ENCODE data around the gene OSBPL5. TPM values are rescaled to one million over a fixed set of nuclear protein-coding genes. Genes with fewer than 3 reads are reported as not detected.

The OSBPL5 gene
- total RNA-seq, 1 donor from 2014 or later, result 1.6 TPM

DNA sequence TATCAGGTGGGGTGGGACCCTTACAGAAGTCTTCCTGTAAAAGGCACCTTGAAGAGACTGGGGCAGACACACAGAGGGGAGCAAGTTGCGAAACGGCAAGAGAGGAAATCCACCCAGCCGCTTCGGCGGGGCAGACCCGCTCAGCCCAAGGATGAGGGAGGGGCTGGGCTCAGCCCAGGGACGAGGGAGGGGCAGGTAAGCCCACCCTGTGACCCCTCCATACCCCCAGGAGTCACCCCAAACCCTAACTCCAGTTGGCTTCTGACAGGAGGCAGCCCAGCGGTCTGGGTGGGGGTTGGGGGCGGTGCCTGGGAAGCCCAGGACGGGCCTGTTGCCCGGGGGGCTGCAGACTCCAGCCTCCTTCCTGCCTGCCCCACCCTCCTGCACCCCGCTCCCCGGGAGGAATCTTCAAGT lies 965 bp downstream of the OSBPL5 start:
- intact Hi-C loops (cut with micrococcal nuclease), result no loop called here

DNA sequence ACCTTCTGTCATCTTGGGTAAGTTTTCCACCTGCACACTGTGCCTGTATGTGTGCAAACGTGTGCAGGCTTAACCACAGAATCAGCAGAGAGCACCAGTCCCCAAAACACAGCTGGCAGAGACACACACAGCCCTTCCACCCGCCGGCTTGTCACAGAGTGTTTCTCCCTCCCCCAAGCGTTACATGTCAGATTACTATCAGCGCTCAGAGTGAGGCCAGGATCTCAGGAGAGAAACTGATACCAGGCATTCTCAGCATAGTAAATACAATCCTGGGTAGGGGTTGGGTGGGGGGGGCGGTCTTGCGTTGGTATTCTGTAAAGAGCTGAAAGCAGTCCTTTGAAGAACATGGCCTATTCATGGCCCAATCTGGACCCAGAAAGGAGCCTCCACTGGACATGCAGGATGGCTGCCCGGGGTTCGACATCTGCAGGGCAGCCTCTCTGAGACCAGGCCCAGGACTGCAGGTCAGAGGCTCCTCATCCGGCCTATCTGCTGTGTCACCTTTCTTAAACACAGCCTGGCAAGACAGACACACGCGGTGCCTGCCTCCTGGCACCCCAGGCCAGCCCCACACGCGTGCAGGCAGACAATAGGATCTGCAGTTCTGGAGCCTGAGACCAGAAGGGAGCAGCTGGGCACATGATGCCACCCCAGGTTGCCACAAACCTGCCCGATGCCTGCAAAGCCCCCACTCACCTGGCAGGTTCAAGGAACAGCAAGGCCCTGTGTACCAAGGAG lies 1.7 kb downstream of the OSBPL5 start:
- intact Hi-C loops (cut with micrococcal nuclease), result no loop called here

- intact Hi-C loops (cut with micrococcal nuclease), result no loop called here
Observed at GRCh38 chr11:3162410-3163240, 2.5 kb downstream of the OSBPL5 start.

GRCh38 chr11:3161720-3162409 lies 3.2 kb downstream of the OSBPL5 start:
- intact Hi-C loops (cut with micrococcal nuclease), result no loop called here

- intact Hi-C loops (cut with micrococcal nuclease), result no loop called here
Observed at GRCh38 chr11:3161309-3161708, 3.8 kb downstream of the OSBPL5 start.

GRCh38 chr11:3160252-3161031 lies 4.7 kb downstream of the OSBPL5 start:
- intact Hi-C loops (cut with micrococcal nuclease), result no loop called here

DNA sequence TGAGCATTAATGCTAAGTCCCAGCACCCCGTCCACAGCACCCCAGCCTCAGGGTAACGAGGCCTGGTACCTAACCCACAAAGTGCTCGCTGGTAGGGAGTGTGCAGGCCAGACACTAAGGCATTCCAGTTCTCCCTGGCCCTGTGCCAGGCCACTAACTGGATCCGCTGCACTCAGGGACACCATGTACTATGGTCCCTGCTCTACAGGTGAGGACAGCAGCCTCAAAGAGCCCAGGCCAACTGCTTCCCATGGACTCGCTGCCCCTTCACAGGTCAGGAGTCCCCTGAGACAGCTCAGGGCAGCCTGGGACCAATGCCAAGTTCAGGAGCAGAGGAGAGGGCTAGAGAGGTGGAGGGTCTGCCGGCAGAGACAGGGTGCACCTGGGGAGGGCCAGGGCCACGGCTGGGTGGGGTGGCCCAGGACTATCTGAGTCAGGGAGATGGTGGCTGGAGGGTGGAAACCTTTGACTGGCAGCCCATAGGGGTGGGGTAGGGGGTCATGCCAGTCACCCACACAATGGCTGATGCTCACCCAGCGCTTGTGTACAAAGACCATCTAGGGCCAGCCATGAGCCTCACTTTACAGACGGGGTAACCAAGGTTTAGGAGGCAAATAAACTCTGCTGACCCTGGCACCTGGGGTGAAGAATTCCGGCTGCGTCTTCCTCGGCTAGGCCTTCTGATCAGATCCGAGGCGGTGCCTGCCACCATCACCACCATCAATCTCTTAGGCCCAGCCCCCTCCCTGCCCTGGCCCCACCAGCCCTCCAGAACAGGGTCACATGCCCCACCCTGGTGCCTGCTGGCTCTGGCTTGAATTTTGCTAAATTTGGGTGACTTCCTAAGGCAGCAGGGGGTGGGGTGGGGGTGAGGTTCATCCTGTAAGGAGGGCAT lies 5.6 kb downstream of the OSBPL5 start:
- intact Hi-C loops (cut with micrococcal nuclease), result no loop called here

DNA sequence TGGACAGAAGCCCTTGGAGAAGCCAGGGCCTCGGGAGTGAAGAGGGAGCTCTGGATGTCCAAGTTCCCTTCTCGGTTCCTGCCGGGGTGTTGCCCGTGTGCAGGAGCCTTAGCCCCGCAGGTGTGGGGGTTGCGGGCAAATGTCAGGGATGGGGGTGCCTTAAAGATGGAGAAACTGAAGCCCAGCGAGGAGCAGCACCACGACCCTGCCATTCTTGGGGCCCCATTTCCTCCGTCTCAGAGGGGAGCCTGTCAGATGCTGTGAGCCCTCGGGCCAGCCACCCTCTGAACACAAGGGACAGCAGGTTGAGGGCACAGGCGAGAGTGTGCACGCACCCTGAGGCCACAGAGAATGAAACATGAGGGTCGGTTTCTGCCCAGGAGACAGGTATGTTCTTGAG lies 6.3 kb downstream of the OSBPL5 start:
- intact Hi-C loops (cut with micrococcal nuclease), result no loop called here

DNA sequence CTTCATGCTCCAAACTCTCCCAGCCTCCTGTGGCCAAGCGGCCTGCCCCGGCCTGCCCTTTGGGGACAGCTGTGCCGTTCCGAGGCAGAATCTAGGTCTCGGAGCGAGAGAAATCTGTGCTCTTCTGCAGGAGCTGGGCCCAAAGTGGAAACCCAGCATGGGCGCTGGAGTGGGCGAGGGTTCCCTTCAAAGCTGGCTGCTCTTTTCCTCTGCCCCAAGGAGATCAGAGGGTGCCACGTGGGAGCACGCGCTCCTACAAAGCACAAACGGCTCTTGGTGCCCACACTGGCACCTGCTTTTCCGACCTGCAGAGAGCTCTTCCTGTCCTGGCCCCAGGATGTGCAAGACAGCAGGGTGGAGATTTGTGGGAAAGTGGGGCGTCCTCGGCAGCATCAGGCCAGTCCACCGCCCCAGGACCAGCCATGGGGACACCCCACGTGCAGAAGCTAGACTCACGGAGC lies 6.9 kb downstream of the OSBPL5 start:
- intact Hi-C loops (cut with micrococcal nuclease), result no loop called here

- intact Hi-C loops (cut with micrococcal nuclease), result no loop called here
Observed at GRCh38 chr11:3157381-3158130, 7.6 kb downstream of the OSBPL5 start.

DNA sequence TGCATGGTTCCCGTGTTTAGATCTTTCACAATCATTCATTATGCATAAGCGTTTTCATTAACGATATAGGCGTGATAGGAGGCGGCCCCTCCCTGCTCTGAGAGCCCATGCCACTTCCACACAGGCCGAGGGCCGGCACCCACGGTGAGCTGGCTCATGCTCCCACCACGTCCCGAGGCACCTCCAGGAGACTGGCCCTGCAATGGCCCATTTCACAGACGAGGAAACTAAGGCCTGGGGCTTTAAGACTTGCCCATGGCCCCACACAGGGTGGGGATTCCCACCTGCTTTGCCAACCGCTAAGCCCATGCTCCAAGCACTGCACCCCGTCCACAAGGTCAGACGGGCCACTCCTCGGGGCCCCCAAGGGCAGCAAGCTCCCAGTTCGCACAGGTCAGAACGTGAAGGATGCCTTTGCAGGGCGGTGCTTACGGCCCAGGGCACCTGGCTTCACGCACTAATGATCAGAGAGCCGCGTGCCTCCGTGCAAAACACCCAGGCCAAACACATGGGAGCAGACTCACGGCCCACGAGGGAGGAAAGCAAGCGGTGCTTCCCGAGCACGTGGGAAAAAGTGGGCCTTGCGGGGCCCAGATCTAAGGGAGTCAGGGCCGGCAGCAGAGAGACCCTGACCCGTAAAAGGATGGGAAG lies 8.3 kb downstream of the OSBPL5 start:
- intact Hi-C loops (cut with micrococcal nuclease), result no loop called here

DNA sequence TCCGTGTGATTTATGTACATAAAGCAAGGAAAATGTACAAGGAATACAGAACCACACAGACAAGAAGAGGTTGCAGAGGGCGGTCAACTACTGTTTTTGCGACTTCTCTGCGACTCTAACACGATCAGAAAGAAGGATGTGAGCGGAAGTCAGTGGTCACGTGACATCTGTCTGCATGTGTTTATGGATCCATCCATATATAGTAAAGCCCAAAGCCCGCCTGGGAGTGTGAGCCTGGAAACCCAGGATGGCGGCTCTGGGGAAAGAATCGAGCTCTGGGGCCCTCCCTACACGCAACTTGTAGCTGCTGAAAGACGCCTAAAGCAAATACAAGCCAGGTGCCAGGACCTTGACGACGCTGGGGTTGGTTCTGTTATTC lies 8.8 kb downstream of the OSBPL5 start:
- intact Hi-C loops (cut with micrococcal nuclease), result no loop called here

- intact Hi-C loops (cut with micrococcal nuclease), result no loop called here
Observed at GRCh38 chr11:3155691-3156258, 9.3 kb downstream of the OSBPL5 start.

- intact Hi-C loops (cut with micrococcal nuclease), result no loop called here
Observed at GRCh38 chr11:3155216-3155615, 9.9 kb downstream of the OSBPL5 start.

DNA sequence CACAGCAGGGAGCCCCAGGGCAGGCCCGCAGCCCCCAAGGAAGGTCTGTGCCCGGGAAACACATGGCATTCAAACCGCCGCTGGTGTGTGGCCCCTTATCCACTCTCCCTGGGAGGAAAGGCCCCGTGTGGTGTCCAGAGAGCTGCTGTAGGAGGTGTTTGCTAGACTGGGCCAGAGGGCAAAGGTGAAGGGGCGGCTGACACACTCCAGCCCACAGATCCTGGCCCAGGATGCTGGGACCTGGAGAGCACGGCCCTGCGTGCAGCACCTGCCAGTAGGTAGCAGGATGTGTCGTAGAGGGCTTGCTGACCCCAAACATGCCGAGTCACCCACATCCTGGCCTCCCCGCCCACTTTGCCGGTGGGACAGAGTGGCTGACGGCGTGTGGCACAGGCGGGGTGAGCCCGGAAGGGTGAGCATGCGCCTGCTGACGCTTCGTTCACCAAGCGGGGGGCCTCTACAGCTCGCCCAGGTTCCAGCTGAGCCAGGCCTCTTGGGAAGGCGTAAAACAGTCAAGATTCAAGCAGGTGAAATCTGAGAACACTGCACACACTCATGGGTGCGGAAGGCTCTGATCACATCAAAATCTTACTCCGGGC lies 11.0 kb downstream of the OSBPL5 start:
- intact Hi-C loops (cut with micrococcal nuclease), result no loop called here

DNA sequence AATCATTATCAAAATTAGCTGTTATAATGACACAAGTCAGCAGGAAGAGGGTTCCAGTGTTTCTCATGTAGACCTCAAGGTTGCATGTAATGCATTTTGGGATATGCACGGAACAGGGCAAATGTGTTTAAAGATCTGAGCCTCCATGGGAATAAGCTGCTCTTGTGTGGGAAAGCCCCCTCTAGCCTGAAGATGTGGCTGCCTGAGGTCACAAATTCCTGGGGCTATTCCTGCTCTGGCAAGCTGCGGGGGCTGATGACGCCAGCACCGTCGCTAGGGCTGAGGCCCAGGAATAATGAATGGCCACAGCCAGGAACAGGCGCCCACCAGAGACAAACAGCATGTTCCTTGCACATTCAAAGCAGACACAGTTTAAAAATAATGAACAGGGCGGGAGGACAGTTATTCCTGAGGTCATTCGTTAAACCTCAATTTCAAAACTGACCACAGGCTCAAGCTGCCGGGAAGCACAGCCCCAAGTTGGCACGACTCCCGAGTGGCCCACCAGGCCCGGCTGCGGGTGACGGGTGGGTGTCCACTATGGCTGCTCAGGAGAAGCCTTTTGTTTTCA lies 11.7 kb downstream of the OSBPL5 start:
- intact Hi-C loops (cut with micrococcal nuclease), result no loop called here

GRCh38 chr11:3152471-3153110 lies 12.5 kb downstream of the OSBPL5 start:
- intact Hi-C loops (cut with micrococcal nuclease), result no loop called here
